Muscle of leg (tissue), 11 donors: ENCODE results near the gene NUP210. TPM values are rescaled to one million over a fixed set of nuclear protein-coding genes. Genes with fewer than 3 reads are reported as not detected.
A peak's percentile ranks its signal among the peaks of the same experiment; 100 is the strongest.

ENCODE experiments used
- DNase-seq: peaks from one replicate; pipeline ENCODE4 v3.0.0; 2013
- H3K27ac ChIP-seq: one replicate; pipeline ENCODE4 v1.5.1; 2013; ENCODE audit warnings: mild to moderate bottlenecking, low read length, control low read depth
- H3K27me3 ChIP-seq: one replicate; pipeline ENCODE4 v1.6.1; 2013; ENCODE audit warnings: low read length; ENCODE audit not compliant: control insufficient read depth, insufficient read depth
- H3K36me3 ChIP-seq: one replicate; pipeline ENCODE4 v1.6.1; 2013; ENCODE audit warnings: low read length; ENCODE audit not compliant: control insufficient read depth, insufficient read depth
- H3K4me1 ChIP-seq: one replicate; pipeline ENCODE4 v1.6.1; 2013; ENCODE audit warnings: low read length; ENCODE audit not compliant: control insufficient read depth, insufficient read depth
- H3K4me3 ChIP-seq: one replicate; pipeline ENCODE4 v1.5.1; 2013; ENCODE audit warnings: low read length, control low read depth
- H3K9me3 ChIP-seq: replicated peaks from 2 replicates; pipeline ENCODE4 v1.6.1; 2013; ENCODE audit warnings: low read depth, low read length; ENCODE audit not compliant: control insufficient read depth
- WGBS: methylation state at CpG from one replicate; pipeline ENCODE4 v1.1.5; 2013; ENCODE audit warnings: missing lambda C conversion rate; ENCODE audit not compliant: insufficient coverage; 5-methylcytosine and 5-hydroxymethylcytosine counted together
- polyA plus RNA-seq, 8 donors: library from polyadenylated mRNA; unstranded; fragments of 120-200 nt; gene quantifications; one replicate each; pipeline versions ENCODE4 v1.2.1 to v1.2.3, GENCODE V29; 2013; ENCODE audit warnings: inconsistent platforms in 1 of 8, low replicate concordance in 1 of 8; ENCODE audit not compliant: insufficient read length in 8 of 8, insufficient read depth in 1 of 8
- total RNA-seq: library from RNA; stranded (reverse); fragments of 120-200 nt; gene quantifications from one replicate; pipeline ENCODE4 v1.2.4, GENCODE V29; 2013

Gene NUP210
- total and polyA plus RNA-seq, 9 donors, result 4.5 to 10.7 (median 7.8) TPM

DNA sequence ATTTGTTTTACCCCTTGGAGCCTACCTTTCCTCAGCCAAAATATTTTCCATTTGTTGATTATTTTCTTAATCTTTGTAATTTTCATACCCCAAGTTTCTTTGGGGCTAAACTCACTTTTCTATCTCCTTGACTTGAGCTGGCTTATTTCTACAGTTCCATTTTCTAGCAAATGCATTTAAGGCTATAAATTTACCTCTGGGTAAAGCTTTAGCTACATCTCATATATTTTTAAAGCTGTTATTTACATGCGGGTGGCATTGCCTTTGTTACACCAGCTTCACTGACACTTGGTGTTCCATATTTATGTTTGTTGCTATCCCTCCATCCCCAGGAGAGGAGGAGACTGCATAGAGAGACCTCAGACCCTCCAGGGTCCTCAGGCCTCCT is 136.3 kb downstream of the NUP210 start:
- Histone ChIP-seq H3K36me3 (no peaks in the 10 kb centered on the region), H3K4me1 (peaks cover 11% of the 10 kb centered on the region), H3K4me3 (no peak overlapping the region), H3K9me3 (peaks cover 15% of the 10 kb centered on the region), H3K27me3 (peaks cover 61% of the 10 kb centered on the region), H3K27ac (no peak overlapping the region)
- WGBS, result no CpG with 5 or more reads among the region's 1 CpG
- DNase-seq, result no peak

DNA sequence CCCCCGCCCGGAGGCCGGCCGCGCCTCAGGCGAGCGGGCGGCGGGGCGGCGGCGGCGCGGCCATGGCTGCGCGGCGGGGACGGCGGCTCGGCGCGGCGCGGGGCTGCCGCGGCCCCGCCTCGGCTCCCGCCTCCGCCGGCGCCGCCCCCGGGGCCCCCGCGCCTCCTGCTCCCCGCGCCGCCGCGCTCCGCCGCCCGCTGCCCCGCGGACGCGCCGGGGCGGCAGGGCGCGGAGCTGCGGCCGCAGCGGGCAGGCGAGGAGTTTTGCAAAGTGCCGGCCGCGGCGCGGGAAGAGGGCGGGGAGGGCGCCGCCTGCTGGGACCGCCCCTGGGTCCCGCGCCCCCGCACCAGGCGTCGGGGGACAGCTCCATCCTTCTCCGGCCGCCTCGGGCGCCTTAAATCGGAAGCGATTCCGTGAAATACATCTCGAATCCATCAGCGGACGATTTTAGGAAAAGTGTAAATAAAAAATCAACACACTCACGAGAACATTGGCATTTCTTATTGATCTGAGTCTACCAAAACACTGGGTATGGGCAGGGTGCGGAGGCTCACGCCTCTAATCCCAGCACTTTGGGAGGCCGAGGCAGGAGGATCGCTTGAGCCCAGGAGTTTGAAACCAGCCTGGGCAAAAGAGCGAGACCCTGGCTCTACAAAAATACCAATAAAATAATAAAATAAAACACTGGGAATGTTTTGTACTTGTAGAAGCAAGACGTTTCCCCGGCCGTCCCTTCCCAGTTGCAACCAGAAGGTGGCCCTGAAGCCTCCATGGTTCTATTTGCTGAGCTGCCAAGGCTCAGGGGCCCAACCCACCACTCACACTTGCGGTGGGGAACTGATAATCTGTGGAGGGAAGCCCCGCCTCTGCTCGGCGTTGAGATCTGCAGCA is 136.9 kb downstream of the NUP210 start:
- Histone ChIP-seq H3K4me3 (peak overlapping the region; percentile 17), H3K27ac (no peak overlapping the region), H3K4me1 (peaks cover 12% of the 10 kb centered on the region), H3K27me3 (peaks cover 65% of the 10 kb centered on the region), H3K36me3 (no peaks in the 10 kb centered on the region), H3K9me3 (peaks cover 15% of the 10 kb centered on the region)
- WGBS, result under 1% methylated on average over 66 of the region's 93 CpGs
- no peak for DNase-seq

GRCh38 chr3:13282358-13282985 is 137.7 kb downstream of the NUP210 start:
- DNase-seq, result no peak
- peaks cover 19% of the 10 kb centered on the region for H3K4me1 ChIP-seq
- H3K27ac ChIP-seq, result no peak overlapping the region
- WGBS, result under 1% methylated on average over 87 of the region's 87 CpGs
- peaks cover 15% of the 10 kb centered on the region for H3K9me3 ChIP-seq
- no peaks in the 10 kb centered on the region for H3K36me3 ChIP-seq
- H3K27me3 ChIP-seq, result peaks cover 73% of the 10 kb centered on the region
- no peak overlapping the region for H3K4me3 ChIP-seq

DNA sequence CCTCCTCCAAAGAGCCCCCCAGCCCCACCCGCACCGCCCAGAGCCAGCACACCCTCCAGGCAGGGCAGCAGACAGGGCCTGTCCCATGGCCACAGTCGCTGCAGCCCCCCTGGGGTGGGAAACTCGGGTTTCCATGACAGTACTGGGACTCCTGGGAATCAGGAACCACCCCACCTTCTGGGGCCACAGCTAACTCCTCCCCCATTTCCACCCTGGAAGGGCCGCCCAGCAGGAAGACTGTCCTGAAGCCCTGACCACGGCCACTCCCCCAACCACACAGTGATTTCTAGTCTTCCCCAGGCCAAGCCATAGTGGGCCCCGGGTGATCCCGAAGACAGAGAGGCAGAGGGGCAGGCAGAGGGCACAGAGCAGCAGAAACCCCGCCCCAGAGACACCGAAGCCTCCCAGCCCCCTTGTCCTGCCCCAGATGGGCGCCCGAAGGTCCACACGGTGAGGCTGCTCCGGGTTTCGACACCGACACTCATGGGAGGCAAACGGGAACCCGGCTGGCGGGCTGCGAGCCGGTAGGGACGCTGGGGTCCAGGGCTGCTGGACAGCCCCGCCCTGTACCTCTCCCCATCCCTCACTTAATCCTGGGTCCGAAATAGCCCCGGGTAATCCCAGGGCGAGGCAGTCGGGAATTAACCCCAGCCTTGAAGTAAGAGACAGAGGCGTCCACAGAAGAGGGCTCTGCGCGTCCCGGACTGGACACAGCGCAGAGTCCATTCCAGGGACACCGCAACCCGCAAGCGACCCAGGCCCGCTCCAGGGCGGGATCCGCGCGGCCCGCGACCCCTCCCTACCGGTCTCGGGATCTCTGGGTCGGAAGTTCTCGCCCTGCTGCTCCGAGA is 138.4 kb downstream of the NUP210 start:
- H3K4me3 ChIP-seq, result no peak overlapping the region
- DNase-seq, result no peak
- peaks cover 27% of the 10 kb centered on the region for H3K4me1 ChIP-seq
- H3K27me3 ChIP-seq, result peaks cover 73% of the 10 kb centered on the region
- H3K9me3 ChIP-seq, result peaks cover 12% of the 10 kb centered on the region
- no peak overlapping the region for H3K27ac ChIP-seq
- 6% methylated on average over 45 of the region's 47 CpGs for WGBS
- H3K36me3 ChIP-seq, result no peaks in the 10 kb centered on the region

DNA sequence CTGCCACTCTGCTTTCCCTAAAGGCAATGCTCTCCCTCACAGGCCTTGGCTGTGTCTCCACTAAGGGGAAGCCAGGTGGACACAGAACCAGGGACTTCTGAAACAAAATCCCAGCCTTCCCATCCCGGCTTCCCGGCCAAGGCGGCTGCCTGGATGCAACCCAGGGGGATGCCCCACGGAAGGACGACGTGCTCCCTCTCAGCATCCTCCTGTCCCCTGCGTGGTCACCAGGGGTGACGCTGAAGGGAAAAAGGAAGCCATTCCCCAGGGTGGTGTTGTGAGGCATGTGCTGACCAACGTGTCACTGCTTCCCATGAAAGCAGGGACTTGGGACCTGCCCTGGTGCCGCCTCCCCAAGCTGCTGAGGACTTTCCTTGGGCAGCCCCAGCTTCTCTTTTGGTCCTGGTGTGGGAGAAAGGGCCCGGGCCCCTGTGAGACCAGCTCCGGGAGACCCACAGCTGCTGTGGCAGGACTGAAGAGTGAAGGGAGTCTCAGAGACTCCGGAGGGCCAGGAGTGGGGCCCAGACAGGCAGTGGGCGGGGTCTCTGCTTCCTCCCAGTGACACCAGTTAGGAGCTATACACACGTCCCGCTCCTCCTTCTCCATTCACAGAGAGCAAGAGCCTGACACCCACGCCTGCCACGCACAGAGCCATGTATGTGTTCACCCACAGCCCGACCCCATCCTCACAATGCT is 139.2 kb downstream of the NUP210 start:
- Histone ChIP-seq H3K27ac (no peak overlapping the region), H3K36me3 (no peaks in the 10 kb centered on the region), H3K4me3 (no peak overlapping the region), H3K9me3 (peaks cover 11% of the 10 kb centered on the region), H3K4me1 (peaks cover 33% of the 10 kb centered on the region), H3K27me3 (peaks cover 72% of the 10 kb centered on the region)
- DNase-seq, result no peak
- 56% methylated on average over 15 of the region's 19 CpGs for WGBS

DNA sequence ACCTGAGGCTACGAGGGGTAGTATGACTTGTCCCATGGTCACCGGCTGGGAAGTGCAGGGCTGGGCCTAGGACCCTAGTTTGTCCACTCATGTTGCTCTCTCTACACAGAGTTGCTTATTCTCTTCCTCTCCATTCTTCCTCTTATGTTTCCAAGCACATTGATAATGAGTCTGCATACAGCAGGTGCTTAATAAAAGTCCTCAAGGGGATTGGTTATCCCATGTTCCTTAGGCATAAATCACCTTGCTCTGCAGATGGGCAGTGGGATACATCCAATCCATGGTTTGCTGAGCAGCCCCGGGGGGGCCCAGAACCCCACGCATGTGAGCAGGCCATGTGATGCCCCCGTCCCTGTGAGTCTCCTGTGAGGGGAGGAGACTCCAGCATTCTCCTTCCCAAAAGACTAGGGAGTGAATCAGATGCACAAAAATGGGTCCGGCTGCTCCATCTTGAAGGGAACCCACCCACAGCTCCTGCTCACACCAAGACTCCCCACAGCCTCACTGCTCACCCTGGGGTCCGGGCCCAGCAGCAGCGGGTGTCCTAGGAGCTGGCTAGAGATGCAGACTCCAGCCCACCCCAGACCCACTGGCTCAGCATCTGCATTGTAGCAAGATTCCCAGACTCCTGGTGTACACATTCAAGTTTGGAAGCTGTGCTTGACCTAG is 139.9 kb downstream of the NUP210 start:
- Histone ChIP-seq H3K27me3 (peaks cover 65% of the 10 kb centered on the region), H3K4me3 (no peak overlapping the region), H3K9me3 (peaks cover 11% of the 10 kb centered on the region), H3K36me3 (no peaks in the 10 kb centered on the region), H3K4me1 (peaks cover 39% of the 10 kb centered on the region), H3K27ac (no peak overlapping the region)
- WGBS, result 69% methylated on average over 4 of the region's 8 CpGs
- no peak for DNase-seq

DNA sequence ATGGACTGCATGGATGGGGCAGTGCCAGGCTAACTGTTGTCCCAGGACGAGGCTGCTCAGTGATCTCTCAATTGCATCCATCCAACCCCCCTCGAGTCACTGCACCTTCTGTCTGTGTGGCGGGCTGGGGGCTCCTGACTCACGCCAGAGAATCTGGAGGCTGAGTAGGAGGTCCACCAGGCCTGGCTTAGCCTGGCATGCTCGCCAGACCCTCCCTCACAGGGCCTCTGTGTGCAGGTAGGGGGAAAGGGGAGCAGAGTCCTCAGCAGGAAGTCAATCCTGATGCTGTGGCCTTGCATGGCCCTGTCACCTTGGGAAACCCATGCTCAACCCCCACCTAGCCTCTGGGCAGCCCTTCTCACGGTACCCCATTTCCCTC is 140.6 kb downstream of the NUP210 start:
- peaks cover 58% of the 10 kb centered on the region for H3K27me3 ChIP-seq
- peaks cover 45% of the 10 kb centered on the region for H3K4me1 ChIP-seq
- H3K9me3 ChIP-seq, result peaks cover 10% of the 10 kb centered on the region

GRCh38 chr3:13278783-13279531 is 141.2 kb downstream of the NUP210 start:
- no peaks in the 10 kb centered on the region for H3K36me3 ChIP-seq
- DNase-seq, result no peak
- WGBS, result 90% methylated on average over 8 of the region's 9 CpGs
- H3K27me3 ChIP-seq, result peaks cover 52% of the 10 kb centered on the region
- no peak overlapping the region for H3K27ac ChIP-seq
- peaks cover 51% of the 10 kb centered on the region for H3K4me1 ChIP-seq
- H3K4me3 ChIP-seq, result no peak overlapping the region
- peaks cover 6% of the 10 kb centered on the region for H3K9me3 ChIP-seq

More for the DNA sequence above, 140.6 kb downstream of the NUP210 start:
- no peak overlapping the region for H3K27ac ChIP-seq
- no peak for DNase-seq
- no peaks in the 10 kb centered on the region for H3K36me3 ChIP-seq
- WGBS, result 75% methylated on average over 5 of the region's 6 CpGs
- H3K4me3 ChIP-seq, result no peak overlapping the region
